ENCODE results near the gene SETD9. TPM values are rescaled to one million over a fixed set of nuclear protein-coding genes. Genes with fewer than 3 reads are reported as not detected.

Gene SETD9
- total and polyA plus RNA-seq, 2 of the 13 experiments (the other 11 are each of a cell fraction or from before 2014, with no cell fraction given) = 4.8 to 17.8 TPM

DNA sequence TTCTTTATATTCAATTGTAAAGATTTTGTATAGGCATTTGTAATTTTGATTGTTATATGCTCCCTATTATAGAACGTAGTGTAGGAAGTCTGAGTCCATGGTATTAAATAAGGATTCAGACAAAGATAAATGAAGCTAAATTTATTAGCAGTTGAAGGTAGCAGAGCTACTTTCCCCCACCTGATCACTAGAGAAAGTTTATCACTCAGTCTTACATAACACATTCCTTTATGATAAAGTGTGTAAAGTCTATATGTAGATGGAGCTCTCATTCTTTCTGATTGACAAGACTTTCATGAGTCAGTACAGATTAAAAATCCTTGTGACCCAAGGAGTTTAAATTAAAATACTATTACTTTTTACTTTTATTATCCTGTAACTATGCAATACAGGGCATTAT lies 44.9 kb downstream of the SETD9 start:
- intact Hi-C loops (cut with micrococcal nuclease; ENCODE audit: unreplicated experiment) = loop anchor here (5.0 kb wide), 1 partner anchor 42 kb away; no protein-coding TSS in a partner anchor
- H3K9ac ChIP-seq (ENCODE audit: insufficient read depth, low read depth, low read length) = no peak overlapping the region
- H3K36me3 ChIP-seq (replicated peaks in 1 of 2; ENCODE audit: control insufficient read depth in 1 of 2, insufficient read depth in 2 of 2, low read length in 2 of 2) = no peaks in the 10 kb centered on the region
- H4K20me1 ChIP-seq (ENCODE audit: insufficient read depth, low read length) = 0 out of 2 replicates have a peak, but pooled peaks cover 7% of the 10 kb centered on the region
- no peak overlapping the region for H3K4me3 ChIP-seq (replicated peaks in 1 of 3; ENCODE audit: insufficient read depth in 1 of 3, low read depth in 2 of 3, low read length in 3 of 3)
- no TSS peak for BruUV-seq (replicated peaks)
- peaks cover 31% of the 10 kb centered on the region for H3K4me1 ChIP-seq (ENCODE audit: insufficient read depth, low read length)
- no peaks in the 10 kb centered on the region for H3K9me3 ChIP-seq (ENCODE audit: low read length)
- no peak overlapping the region for H3K4me2 ChIP-seq (ENCODE audit: low read depth, low read length)
- H2AFZ ChIP-seq (ENCODE audit: low read length) = no peak overlapping the region
- in situ Hi-C loops (cut with HindIII; ENCODE audit: extremely low pct_ligation_motif_present, low pct_unique_long_range_greater_than_20kb) = loop anchor here (25.0 kb wide), 1 partner anchor 183 kb away; no protein-coding TSS in a partner anchor
- no peak overlapping the region for H3K27ac ChIP-seq (ENCODE audit: extremely low read length, insufficient read depth, low read length)
- TF ChIP-seq ZFY (CRISPR knock-in tag; IDR thresholded peaks at IDR 0.05) (no peak), ZSCAN20 (CRISPR knock-in tag; IDR thresholded peaks at IDR 0.05; ENCODE audit: borderline replicate concordance) (no peak), ZNF101 (CRISPR knock-in tag; IDR thresholded peaks at IDR 0.05; ENCODE audit: borderline replicate concordance, low read depth) (no peak), ATF7-NPFF (CRISPR knock-in tag; IDR thresholded peaks at IDR 0.05; ENCODE audit: low read depth) (no peak), AGO1 (IDR thresholded peaks at IDR 0.05; ENCODE audit: low read depth, low read length, poor library complexity, severe bottlenecking) (no peak), JDP2 (CRISPR knock-in tag; IDR thresholded peaks at IDR 0.05; ENCODE audit: borderline replicate concordance) (no peak), ZBTB2 (CRISPR knock-in tag; IDR thresholded peaks at IDR 0.05; ENCODE audit: low read depth) (no peak)
- TF ChIP-seq, protein P1, sequence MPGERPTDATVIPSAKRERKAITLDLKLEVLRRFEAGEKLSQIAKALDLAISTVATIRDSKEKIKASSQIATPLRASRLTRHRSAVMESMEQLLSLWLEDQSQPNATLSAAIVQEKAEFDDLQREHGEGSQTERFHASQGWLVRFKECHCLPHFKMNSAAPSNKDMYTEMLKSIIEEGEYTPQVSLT (CRISPR knock-in tag; IDR thresholded peaks at IDR 0.05; ENCODE audit: borderline replicate concordance, low read depth) = no peak
- H3K27me3 ChIP-seq (ENCODE audit: control insufficient read depth in 1 of 2, insufficient read depth in 2 of 2, low read length in 2 of 2) = peaks cover 0 to 1% of the 10 kb centered on the region in 2 experiments; a peak in 2 of 5 replicates
- POLR2A ChIA-PET = no interaction called here
- ATAC-seq (no peak), DNase-seq (ENCODE audit: low spot score) (no peak), FAIRE-seq (no peak)
- 79% methylated on average over 1 of the region's 1 CpG for WGBS (ENCODE audit: low lambda C conversion rate)
- CTCF ChIA-PET (ENCODE audit: low intra/inter-chr PET ratio, low total read pairs) = no interaction called here
- peaks cover 20% of the 10 kb centered on the region for H3K79me2 ChIP-seq (ENCODE audit: insufficient read depth, low read length)

Measured in HepG2 (cell line).